Ovary (tissue), 3 donors: ENCODE data around the gene XYLT1.

Experiments
- CTCF ChIP-seq, 3 donors: fragments of 450-650 bp in 2 of 3; fragments of 200-600 bp in 1 of 3; IDR thresholded peaks; one replicate each; pipeline versions ENCODE4 v1.5.1 to v1.8.0; 2016 to 2022; ENCODE audit warnings: antibody characterized with exemption in 3 of 3, mild to moderate bottlenecking in 1 of 3
- EP300 ChIP-seq: sonication (generic); formaldehyde crosslinking; IDR thresholded peaks from one replicate; pipeline ENCODE4 v1.6.1; 2017; ENCODE audit warnings: antibody characterized with exemption
- POLR2A ChIP-seq: fragments of 450-650 bp; IDR thresholded peaks from one replicate; pipeline ENCODE4 v1.6.1; 2017; ENCODE audit warnings: antibody characterized with exemption, mild to moderate bottlenecking, moderate library complexity
- donor health status: DM: no; HTN: no; CAD: no.

- TF ChIP-seq CTCF (IDR thresholded peaks at IDR 0.05) (no peak), POLR2A (no peak), EP300 (no peak)
Measured at GRCh38 chr16:17133851-17134250, 336.9 kb downstream of the XYLT1 start.
